NAMALWA (cell line): ENCODE results near the gene TIE1.
"Not testable (repeated sequence)": the region's sequence is repeated elsewhere in the genome, so short reads cannot be mapped to it uniquely, and the experiment has no call there.

Experiments used
- DNase-seq: peaks from one replicate; pipeline ENCODE4 v3.0.0-alpha.2; 2015; ENCODE audit warnings: low spot score

The TIE1 gene

DNA sequence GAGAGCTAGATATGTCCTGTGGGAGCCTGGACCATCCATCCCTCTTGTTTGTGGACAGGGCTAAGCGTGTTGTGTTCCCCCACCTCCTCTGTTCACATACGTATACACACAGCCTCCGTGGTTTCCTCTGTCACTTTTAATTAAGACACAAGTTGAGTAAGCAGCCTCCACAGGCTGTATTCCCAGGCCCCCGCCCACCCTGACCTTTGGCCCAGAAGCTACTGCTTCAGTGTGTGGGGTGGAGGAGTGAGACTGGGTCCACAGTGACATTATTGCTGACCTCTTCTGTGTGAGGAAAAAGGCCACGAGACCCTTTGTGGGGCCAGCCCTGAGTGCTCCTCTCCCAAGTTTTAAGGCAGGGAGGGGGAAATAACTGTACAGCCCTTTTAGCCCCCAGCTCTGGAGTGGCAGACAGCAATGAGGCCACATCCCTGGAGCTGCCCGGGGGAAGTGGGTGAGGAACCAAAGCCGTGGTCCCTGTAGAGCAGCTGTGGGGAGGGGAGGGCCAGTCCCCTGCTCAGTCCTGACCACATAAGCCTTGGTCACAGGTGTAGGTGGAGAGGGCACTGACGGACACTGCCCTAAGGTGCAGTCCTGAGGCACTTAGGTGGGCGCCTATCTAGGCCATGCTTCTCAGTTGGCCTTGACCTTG, 62.6 kb downstream of the TIE1 start:
- DNase-seq = no peak

DNA sequence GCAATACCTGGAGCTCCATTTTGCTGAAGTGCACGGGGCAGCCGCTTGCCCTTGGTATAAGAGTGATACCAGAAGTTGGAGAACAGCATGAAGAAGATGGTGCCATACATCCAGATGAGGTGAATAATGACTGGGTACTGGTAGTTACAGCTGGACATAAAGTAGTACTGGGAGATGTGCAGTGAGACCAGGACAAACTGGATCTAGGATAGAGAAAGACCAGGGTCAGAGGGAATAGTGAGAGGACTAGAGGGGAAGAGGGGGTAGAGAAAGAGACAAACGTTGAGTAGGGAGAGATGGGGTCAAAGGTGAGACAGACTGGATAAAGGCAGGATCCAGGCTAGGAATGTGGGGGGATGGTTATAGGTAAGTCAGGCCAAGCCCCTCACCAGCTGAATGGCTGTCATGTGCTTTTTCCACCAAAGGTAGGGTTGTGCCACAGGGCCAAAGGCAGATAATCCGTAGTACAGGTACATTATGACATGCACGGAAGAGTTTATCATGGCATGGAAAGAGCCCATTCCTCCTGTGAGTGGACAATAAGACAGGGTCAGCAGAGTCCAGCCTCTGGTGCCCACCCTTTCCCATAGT, 63.2 kb downstream of the TIE1 start:
- no peak for DNase-seq

DNA sequence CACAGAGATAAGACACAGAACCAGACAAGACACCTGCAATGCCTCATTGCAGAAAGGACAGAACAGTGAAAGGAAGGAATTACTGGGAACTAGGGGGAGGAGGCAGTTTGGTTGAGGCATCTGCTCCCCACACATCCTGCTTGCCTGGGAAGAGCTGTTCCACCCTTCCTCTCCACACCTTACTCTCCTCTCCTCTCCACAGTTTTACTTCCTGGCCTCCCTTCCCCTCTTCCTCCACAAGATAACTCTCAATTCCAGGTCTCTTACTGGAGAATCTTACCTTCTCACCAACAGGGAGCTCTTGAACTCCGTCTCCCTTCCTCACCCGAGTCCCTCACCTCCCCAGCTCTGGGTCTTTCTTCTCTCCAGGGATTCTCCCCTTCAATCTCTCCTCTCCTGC, 64.9 kb downstream of the TIE1 start:
- no peak for DNase-seq

DNA sequence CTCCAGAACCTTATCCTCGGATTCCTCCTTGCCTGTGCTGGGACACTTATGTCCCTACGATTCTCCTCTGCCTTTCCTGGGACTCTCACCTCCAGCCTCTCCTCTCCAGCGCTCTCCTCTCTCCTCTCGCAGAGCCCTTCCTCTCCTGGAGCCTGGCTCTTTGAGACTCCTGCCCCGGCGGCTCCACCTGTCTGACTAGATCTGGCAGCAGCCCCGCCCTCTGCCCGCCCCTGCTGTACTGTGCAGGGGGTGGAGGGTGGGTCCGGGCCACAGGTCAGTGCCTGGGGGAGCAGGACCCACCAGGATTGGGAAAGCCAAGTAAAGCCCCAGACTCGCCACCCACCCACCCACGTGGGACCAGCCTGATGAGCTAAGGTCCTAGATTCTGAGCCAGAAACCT, 65.4 kb downstream of the TIE1 start:
- no peak for DNase-seq

DNA sequence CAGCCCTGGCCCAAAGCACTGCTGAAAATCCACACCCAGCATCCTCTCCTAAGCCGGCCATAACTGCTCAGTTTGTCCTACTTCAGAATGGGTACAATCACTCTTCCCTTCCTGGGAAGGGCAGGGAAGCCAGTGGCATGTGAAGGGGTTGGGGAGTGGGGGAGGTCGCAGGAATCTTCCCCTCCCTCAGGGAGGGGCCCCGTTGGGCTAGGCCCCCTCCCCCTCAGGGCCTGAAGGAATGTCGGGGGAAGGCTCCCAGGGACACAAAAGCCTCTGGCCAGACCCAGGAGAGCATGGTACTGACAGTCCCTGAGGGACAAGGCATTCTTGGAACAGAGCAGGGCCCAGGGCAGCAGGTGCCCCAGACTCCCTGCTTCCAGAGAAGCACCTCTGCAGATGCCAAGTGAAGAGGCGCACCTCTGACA, 65.8 kb downstream of the TIE1 start:
- no peak for DNase-seq

DNA sequence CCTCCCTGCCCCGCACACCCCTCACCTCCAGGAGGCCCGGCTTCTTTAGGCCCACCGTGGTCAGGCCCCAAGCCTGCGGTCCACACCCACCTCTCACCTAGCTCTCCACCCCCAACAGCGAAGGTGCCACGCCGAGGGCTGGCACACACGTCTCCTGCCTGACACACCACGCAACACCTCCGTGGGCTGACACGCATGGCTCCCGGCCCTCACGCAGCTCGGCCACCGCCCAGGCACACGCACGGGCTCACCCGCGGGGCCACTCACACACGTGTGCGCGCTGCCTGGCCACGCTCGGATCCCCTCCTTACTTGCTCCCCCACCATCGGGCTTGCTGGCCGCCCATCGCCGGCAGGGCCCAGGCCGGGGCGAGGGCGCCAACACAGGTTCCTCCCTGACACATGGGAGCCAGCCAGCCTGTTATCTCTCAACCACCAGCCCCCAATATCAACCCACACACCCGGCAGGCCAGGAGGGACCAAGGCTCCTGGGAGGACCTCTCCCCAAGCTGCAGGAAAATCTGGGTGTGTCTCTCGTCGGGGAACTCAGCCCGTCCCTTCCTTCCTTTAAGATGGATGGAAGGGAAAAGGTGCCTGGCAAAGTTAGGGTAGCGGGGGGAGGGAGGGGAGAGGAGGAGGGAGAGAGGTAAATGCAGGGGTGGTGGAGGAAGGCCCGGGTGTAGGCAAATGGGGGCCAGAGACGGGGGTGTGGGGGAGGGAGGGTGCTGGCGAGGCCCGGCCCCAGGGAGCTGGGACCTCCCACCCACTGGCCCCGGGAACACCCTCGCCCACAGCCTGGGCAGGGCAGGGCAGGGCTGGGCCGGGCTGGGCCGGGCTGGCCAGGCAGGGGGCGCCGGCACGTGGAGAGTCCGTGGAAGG, 66.5 kb downstream of the TIE1 start:
- peak; percentile 54 for DNase-seq

DNA sequence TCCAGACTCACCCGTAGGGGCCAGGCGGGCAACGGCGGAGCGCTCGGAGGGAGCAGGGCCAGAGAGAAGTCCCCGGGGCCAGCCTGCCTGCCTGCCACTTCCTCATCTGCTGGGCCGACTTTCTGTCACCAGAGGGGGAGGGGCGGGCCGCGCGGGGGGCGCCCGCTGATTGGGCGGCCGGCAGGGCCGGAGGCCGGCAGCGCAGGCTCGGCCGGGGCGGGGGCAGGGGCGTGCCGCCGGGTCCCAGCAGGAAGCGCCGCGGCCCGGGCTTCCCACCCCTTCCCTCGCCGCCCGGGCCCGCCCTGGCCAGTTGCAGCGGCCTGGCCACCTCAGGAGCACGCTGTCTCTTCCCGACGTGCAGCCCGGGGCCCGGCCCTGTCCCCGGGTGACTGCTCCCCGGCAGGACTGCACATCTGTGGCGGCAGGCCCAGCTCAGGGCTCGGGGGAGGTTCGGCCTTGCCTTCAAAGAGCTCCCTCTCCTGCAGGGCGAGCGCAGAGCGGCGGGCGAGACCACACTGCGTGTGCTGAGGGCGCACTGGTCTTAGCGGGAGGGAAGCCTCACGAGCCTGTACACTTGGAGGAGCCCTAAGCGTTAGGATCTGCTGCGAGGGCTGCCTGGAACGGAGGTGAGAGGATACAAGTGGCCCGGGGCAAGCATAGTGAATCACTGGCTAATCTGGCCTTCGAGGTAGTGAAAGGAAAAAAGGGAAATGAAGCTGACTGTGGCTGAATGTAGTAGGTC, 67.3 kb downstream of the TIE1 start, which contains the start of gene ELOVL1:
Gene ELOVL1, minus strand, starts transcription at position 108 of the 742 bp plus-strand sequence. CDS start 2,402 bp downstream, outside the sequence.
- DNase-seq = peak; percentile 91

DNA sequence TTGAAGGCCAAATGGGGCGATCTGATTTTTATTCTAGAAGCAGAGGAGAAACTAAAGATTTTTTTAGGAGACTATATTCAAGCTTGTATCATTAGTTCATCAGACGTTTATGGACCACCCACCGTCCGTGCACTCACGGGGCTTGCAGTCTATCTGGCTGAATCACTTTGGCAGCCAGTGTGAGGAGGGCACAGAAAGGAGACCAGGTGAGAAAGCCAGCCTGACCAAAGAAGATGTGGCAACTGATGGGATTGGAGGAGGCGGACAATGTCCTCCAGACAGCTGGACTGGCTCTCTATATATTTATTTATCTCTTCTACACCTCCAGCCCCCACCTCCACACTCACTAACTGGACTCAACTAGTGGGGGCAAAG, 67.9 kb downstream of the TIE1 start:
- DNase-seq = no peak

DNA sequence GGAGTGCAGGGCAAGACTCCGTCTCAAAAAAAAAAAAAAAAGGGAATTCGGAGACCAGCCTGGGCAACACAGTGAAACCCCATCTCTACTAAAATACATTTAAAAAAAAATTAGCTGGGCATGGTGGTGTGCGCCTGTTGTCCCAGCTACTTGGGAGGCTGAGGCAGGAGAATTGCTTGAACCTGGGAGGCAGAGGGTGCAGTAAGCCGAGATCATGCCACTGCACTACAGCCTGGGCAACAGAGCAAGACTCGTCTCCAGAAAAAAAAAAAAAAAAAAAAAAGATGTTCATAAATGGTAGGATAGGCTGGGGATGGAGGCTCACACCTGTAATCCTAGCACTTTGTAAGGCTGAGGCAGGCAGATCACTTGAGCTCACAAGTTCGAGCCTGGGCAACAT, 69.0 kb downstream of the TIE1 start:
- not testable (repeated sequence) for DNase-seq

DNA sequence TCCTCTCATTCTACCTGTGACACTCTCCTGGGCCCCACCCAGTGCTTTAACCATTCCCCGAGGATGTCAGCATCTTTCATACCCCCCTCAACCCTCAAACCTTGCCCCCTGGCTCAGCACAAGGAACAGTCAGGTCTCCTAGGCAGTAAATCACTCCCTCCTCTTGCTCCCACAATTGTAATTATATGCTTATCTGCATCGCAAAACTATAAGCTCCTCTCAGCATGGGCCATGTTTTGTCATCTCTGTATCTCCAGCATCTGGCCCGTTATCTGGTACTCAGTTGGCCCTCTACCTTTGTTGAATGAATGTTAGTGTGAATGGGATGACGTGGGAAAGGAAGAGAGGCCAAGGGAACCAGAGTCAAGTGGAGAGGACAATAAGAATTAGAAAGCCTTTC, 69.8 kb downstream of the TIE1 start:
- no peak for DNase-seq

DNA sequence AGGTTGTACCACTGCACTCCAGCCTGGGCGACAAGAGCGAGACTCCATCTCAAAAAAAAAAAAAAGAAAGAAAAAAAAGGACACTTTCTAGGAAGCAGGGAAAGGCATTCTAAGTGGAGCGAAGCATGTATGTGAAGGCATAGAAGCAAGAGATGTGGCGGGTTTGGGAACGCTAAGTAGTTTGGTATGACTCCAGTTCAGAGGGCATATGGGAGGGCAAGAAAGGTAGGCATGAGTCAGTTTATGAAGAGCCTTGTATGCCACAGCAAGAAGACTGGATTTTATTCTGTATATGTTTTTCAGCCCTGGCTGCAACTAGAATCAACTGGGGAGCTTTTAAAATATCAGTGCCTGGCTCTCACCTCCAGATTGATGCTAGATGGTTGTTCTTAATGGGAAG, 71.4 kb downstream of the TIE1 start:
- no peak for DNase-seq
